Endothelial cell (in vitro differentiated cells): Measurements from ENCODE around the gene FSIP2. TPM values are rescaled to one million over a fixed set of nuclear protein-coding genes. Genes with fewer than 3 reads are reported as not detected.

Source experiments
- DNase-seq: peaks from one replicate; pipeline ENCODE4 v3.0.0; 2021; ENCODE audit warnings: low spot score
- H3K27ac Mint-ChIP-seq: one replicate; pipeline ENCODE4 v1.8.0; 2021; ENCODE audit warnings: mixed read lengths, inconsistent platforms; ENCODE audit not compliant: unreplicated experiment
- H3K27me3 Mint-ChIP-seq: one replicate; pipeline ENCODE4 v1.8.0; 2021; ENCODE audit warnings: mild to moderate bottlenecking, moderate library complexity, mixed read lengths, inconsistent platforms; ENCODE audit not compliant: unreplicated experiment
- H3K36me3 Mint-ChIP-seq: one replicate; pipeline ENCODE4 v1.8.0; 2021; ENCODE audit warnings: mild to moderate bottlenecking, low read depth, mixed read lengths, inconsistent platforms; ENCODE audit not compliant: unreplicated experiment
- H3K4me1 Mint-ChIP-seq: one replicate; pipeline ENCODE4 v1.8.0; 2021; ENCODE audit warnings: mild to moderate bottlenecking, mixed read lengths, inconsistent platforms; ENCODE audit not compliant: unreplicated experiment
- H3K4me3 Mint-ChIP-seq: one replicate; pipeline ENCODE4 v1.8.0; 2021; ENCODE audit warnings: mild to moderate bottlenecking, mixed read lengths, inconsistent platforms; ENCODE audit not compliant: unreplicated experiment
- H3K9me3 Mint-ChIP-seq: one replicate; pipeline ENCODE4 v1.8.0; 2021; ENCODE audit warnings: mixed read lengths, inconsistent platforms; ENCODE audit not compliant: unreplicated experiment
- total RNA-seq: library from RNA; stranded (reverse); fragmentation: NEBNext Ultra II Directional; extraction: Animal tissue kit (Norgen Biotek cat#: 25700); gene quantifications from one replicate; pipeline ENCODE4 v1.2.1, GENCODE V29; 2021; ENCODE audit not compliant: unreplicated experiment
- TF ChIP-seq, protein P1 (sequence below): fragments of 200-600 bp; sonication (generic); IDR thresholded peaks from one replicate; pipeline ENCODE4 v1.5.0; 2021; ENCODE audit warnings: antibody characterized with exemption; ENCODE audit not compliant: unreplicated experiment

The FSIP2 gene
- total RNA-seq, 1 donor from 2014 or later, result 9.0 TPM

DNA sequence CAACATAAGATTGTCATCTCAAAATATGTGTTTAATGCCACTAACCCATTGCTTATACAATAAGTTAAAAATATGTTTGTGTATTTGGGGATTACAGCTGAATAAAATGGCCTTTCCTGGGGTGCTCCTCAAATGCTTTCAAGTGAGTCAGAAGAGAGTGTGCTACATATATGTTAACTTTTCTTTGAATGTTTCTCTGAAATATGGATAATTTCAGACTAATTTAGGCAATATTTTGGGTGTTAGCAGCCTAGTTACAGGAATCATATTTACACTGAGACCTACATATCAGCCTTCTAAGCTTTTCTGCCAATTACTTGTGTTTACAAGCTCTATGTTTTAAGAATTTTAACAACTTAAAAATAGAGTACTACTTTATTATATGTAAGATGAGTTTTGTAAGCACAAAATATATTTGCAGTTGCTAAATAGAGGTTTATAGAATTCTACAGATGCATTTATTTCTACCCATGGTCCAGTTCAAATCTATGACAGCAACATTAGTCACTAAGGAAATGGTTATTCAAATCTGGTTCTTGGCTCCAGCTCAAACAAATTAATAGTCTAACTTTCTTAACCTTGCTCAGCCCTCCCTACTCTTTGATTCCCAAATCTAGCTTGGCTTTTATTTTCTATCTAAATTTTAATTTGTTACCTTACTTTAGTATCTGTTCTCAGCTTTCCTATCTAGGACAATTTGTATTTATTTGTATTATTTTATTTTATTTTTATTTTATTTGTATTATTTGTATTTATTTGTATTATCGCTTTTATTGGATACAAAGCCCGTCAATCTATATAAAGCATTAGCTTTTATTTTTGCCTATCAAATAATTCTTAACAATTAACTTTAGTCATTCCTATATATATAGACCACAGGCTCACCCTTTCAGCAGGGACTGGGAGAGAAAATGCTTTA, 48.9 kb downstream of the FSIP2 start:
- TF ChIP-seq, protein P1, sequence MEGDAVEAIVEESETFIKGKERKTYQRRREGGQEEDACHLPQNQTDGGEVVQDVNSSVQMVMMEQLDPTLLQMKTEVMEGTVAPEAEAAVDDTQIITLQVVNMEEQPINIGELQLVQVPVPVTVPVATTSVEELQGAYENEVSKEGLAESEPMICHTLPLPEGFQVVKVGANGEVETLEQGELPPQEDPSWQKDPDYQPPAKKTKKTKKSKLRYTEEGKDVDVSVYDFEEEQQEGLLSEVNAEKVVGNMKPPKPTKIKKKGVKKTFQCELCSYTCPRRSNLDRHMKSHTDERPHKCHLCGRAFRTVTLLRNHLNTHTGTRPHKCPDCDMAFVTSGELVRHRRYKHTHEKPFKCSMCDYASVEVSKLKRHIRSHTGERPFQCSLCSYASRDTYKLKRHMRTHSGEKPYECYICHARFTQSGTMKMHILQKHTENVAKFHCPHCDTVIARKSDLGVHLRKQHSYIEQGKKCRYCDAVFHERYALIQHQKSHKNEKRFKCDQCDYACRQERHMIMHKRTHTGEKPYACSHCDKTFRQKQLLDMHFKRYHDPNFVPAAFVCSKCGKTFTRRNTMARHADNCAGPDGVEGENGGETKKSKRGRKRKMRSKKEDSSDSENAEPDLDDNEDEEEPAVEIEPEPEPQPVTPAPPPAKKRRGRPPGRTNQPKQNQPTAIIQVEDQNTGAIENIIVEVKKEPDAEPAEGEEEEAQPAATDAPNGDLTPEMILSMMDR, result no peak
- no peak for DNase-seq
- H3K9me3 Mint-ChIP-seq, result no peaks in the 10 kb centered on the region
- H3K4me3 Mint-ChIP-seq, result no peak overlapping the region
- no peaks in the 10 kb centered on the region for H3K4me1 Mint-ChIP-seq
- H3K27me3 Mint-ChIP-seq, result no peaks in the 10 kb centered on the region
- H3K36me3 Mint-ChIP-seq, result no peaks in the 10 kb centered on the region
- H3K27ac Mint-ChIP-seq, result no peak overlapping the region

DNA sequence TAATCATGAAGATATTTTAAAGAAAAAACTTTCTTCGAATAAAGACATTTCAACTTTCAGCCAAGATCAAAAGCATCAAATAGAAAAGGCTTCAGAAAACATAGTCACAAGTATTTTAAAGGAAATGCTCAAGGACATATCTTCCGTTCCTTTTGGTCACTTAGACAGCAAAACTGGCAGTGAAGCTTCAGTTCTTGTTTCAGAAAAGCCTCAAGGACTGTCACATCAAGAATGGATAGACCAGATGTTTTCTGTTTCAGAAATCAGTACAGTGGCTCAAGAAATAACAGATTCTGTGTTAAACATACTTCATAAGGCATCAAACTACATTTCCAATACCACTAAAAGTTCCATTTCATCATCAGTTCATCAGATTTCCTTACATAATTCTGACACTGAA, 51.8 kb downstream of the FSIP2 start:
- Mint-ChIP-seq H3K36me3 (no peaks in the 10 kb centered on the region), H3K4me1 (no peaks in the 10 kb centered on the region), H3K4me3 (no peak overlapping the region), H3K27me3 (no peaks in the 10 kb centered on the region), H3K27ac (no peak overlapping the region), H3K9me3 (no peaks in the 10 kb centered on the region)
- DNase-seq, result no peak
- TF ChIP-seq, protein P1, result no peak

DNA sequence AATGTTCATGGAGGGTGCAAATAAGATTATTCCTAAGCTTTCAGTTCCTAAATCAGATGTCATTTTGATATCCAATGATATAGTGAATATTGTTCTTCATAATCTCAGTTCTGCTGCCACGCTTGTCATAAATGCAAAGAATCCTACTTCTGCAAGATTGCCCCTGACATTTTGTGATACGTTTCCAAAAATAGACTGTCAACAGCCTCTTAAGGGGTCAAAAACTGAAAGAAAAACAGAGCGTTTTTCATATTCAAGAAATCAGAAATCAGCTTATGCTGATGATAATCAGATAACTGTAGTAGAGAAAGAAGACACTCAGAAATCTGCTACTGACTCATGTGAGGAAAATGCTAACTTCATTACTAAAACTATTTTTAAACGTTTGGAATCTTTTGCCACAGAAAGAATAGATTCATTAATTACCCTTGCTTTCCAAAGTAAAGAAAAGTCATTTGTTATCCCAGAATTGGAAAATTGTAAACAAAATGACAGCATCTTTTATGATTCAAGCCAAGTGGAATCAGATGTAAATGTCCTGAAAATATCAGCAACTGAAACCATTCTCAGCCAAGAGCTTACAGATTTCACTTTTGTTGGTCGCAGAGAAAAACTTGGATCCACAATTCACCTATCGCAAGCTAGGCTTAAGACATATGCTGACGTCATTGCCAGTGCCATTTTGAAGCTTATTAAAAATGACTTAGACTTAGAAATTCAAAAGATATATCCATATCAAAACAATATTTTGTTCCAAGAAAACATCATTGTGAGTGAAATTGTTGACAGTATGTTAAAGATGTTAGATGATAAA, 55.1 kb downstream of the FSIP2 start:
- no peaks in the 10 kb centered on the region for H3K27me3 Mint-ChIP-seq
- no peaks in the 10 kb centered on the region for H3K9me3 Mint-ChIP-seq
- no peak overlapping the region for H3K4me3 Mint-ChIP-seq
- H3K4me1 Mint-ChIP-seq, result no peaks in the 10 kb centered on the region
- no peak overlapping the region for H3K27ac Mint-ChIP-seq
- DNase-seq, result no peak
- TF ChIP-seq, protein P1, result no peak
- H3K36me3 Mint-ChIP-seq, result no peaks in the 10 kb centered on the region

DNA sequence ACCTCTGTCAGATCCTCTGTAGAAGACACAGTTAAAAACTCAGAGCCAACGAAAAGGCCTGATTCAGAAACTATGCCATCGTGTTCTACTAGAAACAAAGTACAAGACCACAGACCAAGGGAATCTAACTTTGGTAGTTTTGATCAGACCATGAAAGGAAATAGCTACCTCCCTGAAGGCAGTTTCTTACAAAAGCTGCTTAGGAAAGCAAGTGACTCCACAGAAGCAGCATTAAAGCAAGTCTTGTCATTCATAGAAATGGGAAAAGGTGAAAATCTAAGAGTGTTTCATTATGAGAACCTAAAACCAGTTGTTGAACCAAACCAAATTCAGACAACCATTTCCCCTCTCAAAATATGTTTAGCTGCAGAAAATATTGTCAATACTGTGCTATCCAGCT, 58.2 kb downstream of the FSIP2 start:
- DNase-seq, result no peak
- Mint-ChIP-seq H3K4me3 (no peak overlapping the region), H3K4me1 (no peaks in the 10 kb centered on the region), H3K9me3 (no peaks in the 10 kb centered on the region), H3K36me3 (no peaks in the 10 kb centered on the region), H3K27me3 (no peaks in the 10 kb centered on the region), H3K27ac (no peak overlapping the region)
- TF ChIP-seq, protein P1, result no peak
